Memory B cell (primary cell): ENCODE measurements around the gene DVL2.
"Not testable (repeated sequence)": the region's sequence is repeated elsewhere in the genome, so short reads cannot be mapped to it uniquely, and the experiment has no call there.

Experiments used
- ATAC-seq: fragments of 150-1000 bp; cut with Tn5 transposase; 2 replicates; pipeline ENCODE4 v1.10.0; 2021; ENCODE audit warnings: low read depth, mild to moderate bottlenecking, moderate library complexity
- DNase-seq, 2 donors: peaks; one replicate each; pipeline ENCODE4 v3.0.0; 2022; ENCODE audit warnings: low spot score in 2 of 2
- H3K27ac Mint-ChIP-seq: one replicate; pipeline ENCODE4 v1.8.0; 2022; ENCODE audit warnings: mild to moderate bottlenecking, moderate library complexity, mixed read lengths
- H3K27me3 Mint-ChIP-seq: one replicate; pipeline ENCODE4 v1.8.0; 2022; ENCODE audit warnings: mixed read lengths
- H3K36me3 Mint-ChIP-seq: one replicate; pipeline ENCODE4 v1.8.0; 2022; ENCODE audit warnings: mild to moderate bottlenecking, mixed read lengths
- H3K4me1 Mint-ChIP-seq: one replicate; pipeline ENCODE4 v1.8.0; 2022; ENCODE audit warnings: mixed read lengths
- H3K4me3 Mint-ChIP-seq: one replicate; pipeline ENCODE4 v1.8.0; 2022; ENCODE audit warnings: mild to moderate bottlenecking, moderate library complexity, mixed read lengths
- H3K9me3 Mint-ChIP-seq: one replicate; pipeline ENCODE4 v1.8.0; 2022; ENCODE audit warnings: mixed read lengths

Gene DVL2

GRCh38 chr17:7249214-7249613 is 14.9 kb upstream of the DVL2 start:
- Mint-ChIP-seq H3K9me3 (no peaks in the 10 kb centered on the region), H3K4me1 (peaks cover 26% of the 10 kb centered on the region), H3K27me3 (no peaks in the 10 kb centered on the region), H3K4me3 (peak overlapping the region; percentile 73), H3K36me3 (peaks cover 19% of the 10 kb centered on the region), H3K27ac (peak overlapping the region; percentile 99)
- ATAC-seq (no peak), DNase-seq (no peak)

GRCh38 chr17:7248796-7249195 is 14.5 kb upstream of the DVL2 start:
- H3K36me3 Mint-ChIP-seq: peaks cover 19% of the 10 kb centered on the region
- H3K4me3 Mint-ChIP-seq: no peak overlapping the region
- ATAC-seq: no peak
- no peaks in the 10 kb centered on the region for H3K27me3 Mint-ChIP-seq
- H3K4me1 Mint-ChIP-seq: peaks cover 26% of the 10 kb centered on the region
- no peak for DNase-seq
- H3K27ac Mint-ChIP-seq: peak overlapping the region; percentile 99
- H3K9me3 Mint-ChIP-seq: no peaks in the 10 kb centered on the region

- H3K4me3 Mint-ChIP-seq: no peak overlapping the region
- H3K4me1 Mint-ChIP-seq: peaks cover 23% of the 10 kb centered on the region
- DNase-seq: no peak
- peaks cover 13% of the 10 kb centered on the region for H3K36me3 Mint-ChIP-seq
- no peak for ATAC-seq
- no peaks in the 10 kb centered on the region for H3K9me3 Mint-ChIP-seq
- peak overlapping the region; percentile 11 for H3K27ac Mint-ChIP-seq
- H3K27me3 Mint-ChIP-seq: no peaks in the 10 kb centered on the region
Measured at GRCh38 chr17:7246779-7247178, 12.5 kb upstream of the DVL2 start.

- not testable (repeated sequence) for H3K9me3 Mint-ChIP-seq, H3K4me3 Mint-ChIP-seq, H3K27me3 Mint-ChIP-seq, DNase-seq, ATAC-seq
- Mint-ChIP-seq H3K27ac (peak overlapping the region; percentile 100), H3K36me3 (peaks cover 23% of the 10 kb centered on the region), H3K4me1 (peaks cover 33% of the 10 kb centered on the region)
Measured at GRCh38 chr17:7243838-7244237, 9.5 kb upstream of the DVL2 start.

- ATAC-seq: no peak
- H3K4me1 Mint-ChIP-seq: peaks cover 29% of the 10 kb centered on the region
- H3K27me3 Mint-ChIP-seq: no peaks in the 10 kb centered on the region
- no peak for DNase-seq
- H3K9me3 Mint-ChIP-seq: no peaks in the 10 kb centered on the region
- peak overlapping the region; percentile 100 for H3K4me3 Mint-ChIP-seq
- peaks cover 23% of the 10 kb centered on the region for H3K36me3 Mint-ChIP-seq
- H3K27ac Mint-ChIP-seq: peak overlapping the region; percentile 100
Measured at GRCh38 chr17:7243453-7243729, 9.1 kb upstream of the DVL2 start.

GRCh38 chr17:7242717-7243452 is 8.6 kb upstream of the DVL2 start:
- peak; percentile 47 for ATAC-seq
- H3K27me3 Mint-ChIP-seq: no peaks in the 10 kb centered on the region

GRCh38 chr17:7241783-7242716 is 7.7 kb upstream of the DVL2 start, which contains the start of gene GABARAP:
Gene GABARAP (minus strand): TSS chr17:7242449. CDS start chr17:7242330, 119 bp downstream.
- Mint-ChIP-seq H3K36me3 (peaks cover 25% of the 10 kb centered on the region), H3K9me3 (no peaks in the 10 kb centered on the region), H3K4me3 (peak within 1 kb of the TSS; percentile 100)

More at GRCh38 chr17:7242717-7243452, 8.6 kb upstream of the DVL2 start:
- Mint-ChIP-seq H3K36me3 (peaks cover 24% of the 10 kb centered on the region), H3K4me1 (peaks cover 29% of the 10 kb centered on the region), H3K4me3 (peak overlapping the region; percentile 100), H3K9me3 (no peaks in the 10 kb centered on the region), H3K27ac (peak overlapping the region; percentile 100)
- DNase-seq: peak; percentile 92 to 94

GRCh38 chr17:7241090-7241733 is 6.9 kb upstream of the DVL2 start:
- Mint-ChIP-seq H3K27me3 (no peaks in the 10 kb centered on the region), H3K9me3 (no peaks in the 10 kb centered on the region), H3K4me3 (peak overlapping the region; percentile 100), H3K36me3 (peaks cover 22% of the 10 kb centered on the region), H3K4me1 (peaks cover 35% of the 10 kb centered on the region), H3K27ac (peak overlapping the region; percentile 100)
- no peak for DNase-seq
- no peak for ATAC-seq

More at GRCh38 chr17:7241783-7242716, 7.7 kb upstream of the DVL2 start, which contains the start of gene GABARAP:
- Mint-ChIP-seq H3K27ac (peak within 1 kb of the TSS; percentile 100), H3K4me1 (peaks cover 31% of the 10 kb centered on the region), H3K27me3 (no peaks in the 10 kb centered on the region)
- ATAC-seq: peak; percentile 25
- peak; percentile 96 to 97 for DNase-seq

- Mint-ChIP-seq H3K27me3 (no peaks in the 10 kb centered on the region), H3K4me3 (peak overlapping the region; percentile 100), H3K27ac (peak overlapping the region; percentile 100), H3K36me3 (peaks cover 22% of the 10 kb centered on the region), H3K9me3 (no peaks in the 10 kb centered on the region), H3K4me1 (peaks cover 42% of the 10 kb centered on the region)
- no peak for DNase-seq
- no peak for ATAC-seq
Measured at GRCh38 chr17:7240375-7240774, 6.1 kb upstream of the DVL2 start.

- DNase-seq: peak; percentile 80 to 87
- H3K4me3 Mint-ChIP-seq: peak within 1 kb of the TSS; percentile 100
- peaks cover 23% of the 10 kb centered on the region for H3K36me3 Mint-ChIP-seq
- peaks cover 49% of the 10 kb centered on the region for H3K4me1 Mint-ChIP-seq
- H3K9me3 Mint-ChIP-seq: no peaks in the 10 kb centered on the region
- H3K27ac Mint-ChIP-seq: peak within 1 kb of the TSS; percentile 100
- H3K27me3 Mint-ChIP-seq: no peaks in the 10 kb centered on the region
- ATAC-seq: peak; percentile 60
Measured at GRCh38 chr17:7239091-7240027, 5.0 kb upstream of the DVL2 start, which contains the start of gene PHF23. Gene PHF23 (minus strand): TSS chr17:7239457. CDS start chr17:7239279, 178 bp downstream.

- Mint-ChIP-seq H3K27ac (peak overlapping the region; percentile 100), H3K9me3 (no peaks in the 10 kb centered on the region), H3K4me3 (peak overlapping the region; percentile 100), H3K4me1 (peaks cover 53% of the 10 kb centered on the region), H3K36me3 (peaks cover 23% of the 10 kb centered on the region), H3K27me3 (no peaks in the 10 kb centered on the region)
- ATAC-seq (no peak), DNase-seq (no peak)
Measured at GRCh38 chr17:7238420-7239090, 4.2 kb upstream of the DVL2 start.

- Mint-ChIP-seq H3K36me3 (peaks cover 24% of the 10 kb centered on the region), H3K9me3 (no peaks in the 10 kb centered on the region), H3K4me1 (peaks cover 54% of the 10 kb centered on the region), H3K27me3 (no peaks in the 10 kb centered on the region), H3K4me3 (peak overlapping the region; percentile 100), H3K27ac (peak overlapping the region; percentile 100)
- ATAC-seq (peak; percentile 31), DNase-seq (peak; percentile 67 to 68)
Measured at GRCh38 chr17:7237761-7238419, 3.6 kb upstream of the DVL2 start.
